Measurements from ENCODE around the gene KRT33B. TPM values are rescaled to one million over a fixed set of nuclear protein-coding genes. Genes with fewer than 3 reads are reported as not detected.

KRT33B gene
- total and polyA plus RNA-seq, 2 of the 8 experiments (the other 6 are each of a cell fraction or from before 2014, with no cell fraction given) = not detected

GRCh38 chr17:41407226-41407625 lies 37.6 kb upstream of the KRT33B start:
- H2BK15ac ChIP-seq (ENCODE audit: low read length) = no peak overlapping the region
- H2BK120ac ChIP-seq (replicated peaks; ENCODE audit: low read depth, low read length) = no peak overlapping the region
- H4K8ac ChIP-seq (ENCODE audit: extremely low read depth, insufficient read depth, low read length) = no peak overlapping the region
- H3K23ac ChIP-seq (ENCODE audit: insufficient read length) = no peak overlapping the region
- no peaks in the 10 kb centered on the region for H3K79me2 ChIP-seq (ENCODE audit: control insufficient read depth in 1 of 2, insufficient read depth in 2 of 2, low read length in 2 of 2)
- 93% methylated on average over 10 of the region's 10 CpGs; no CpG with 5 or more reads in 1 of the 2 experiments for WGBS, 2 experiments (ENCODE audit: extremely low coverage in 1 of 2, insufficient coverage in 1 of 2, insufficient read length in 1 of 2, insufficient replicate concordance in 2 of 2, low coverage in 1 of 2, low lambda C conversion rate in 2 of 2, missing lambda C conversion rate in 1 of 2)
- no peak overlapping the region for H2BK20ac ChIP-seq (ENCODE audit: low read length)
- FAIRE-seq (no peak), DNase-seq (ENCODE audit: low read depth in 1 of 2, low spot score in 2 of 2) (no peak)
- no peak overlapping the region for H3K14ac ChIP-seq (ENCODE audit: insufficient read length)
- no peaks in the 10 kb centered on the region for H3K23me2 ChIP-seq (ENCODE audit: low read depth, low read length)
- H2BK5ac ChIP-seq (ENCODE audit: low read depth, low read length) = no peak overlapping the region
- no peak overlapping the region for H4K5ac ChIP-seq (ENCODE audit: insufficient read length, low read depth, low read length)
- H3K9ac ChIP-seq (replicated peaks in 1 of 4; ENCODE audit: extremely low read depth in 1 of 4, low read depth in 3 of 4, low read length in 3 of 4) = no peak overlapping the region
- H3K9me3 ChIP-seq (ENCODE audit: insufficient read depth in 2 of 2, low read depth in 1 of 2, low read length in 1 of 2) = no peaks in the 10 kb centered on the region
- H3K27ac ChIP-seq (ENCODE audit: low read depth, low read length) = no peak overlapping the region
- no peak overlapping the region for H3K18ac ChIP-seq (ENCODE audit: extremely low read depth, low read length)
- H2AK5ac ChIP-seq (ENCODE audit: low read depth, low read length) = no peak overlapping the region; the same call in 1 of the 2 replicates
- H2AFZ ChIP-seq (ENCODE audit: low read length) = no peak overlapping the region
- H3K27me3 ChIP-seq (replicated peaks in 1 of 4; ENCODE audit: control insufficient read depth in 3 of 4, extremely low read depth in 1 of 4, insufficient read depth in 3 of 4, low read length in 3 of 4) = no peaks in the 10 kb centered on the region; a peak in 1 of 7 replicates
- no peaks in the 10 kb centered on the region for H4K20me1 ChIP-seq (replicated peaks in 1 of 2; ENCODE audit: control insufficient read depth in 1 of 2, insufficient read depth in 2 of 2, low read length in 2 of 2)
- no peaks in the 10 kb centered on the region for H3K36me3 ChIP-seq (ENCODE audit: control insufficient read depth in 2 of 4, insufficient read depth in 4 of 4, low read length in 3 of 4)
- H4K91ac ChIP-seq (replicated peaks; ENCODE audit: insufficient read length, low read length) = no peak overlapping the region
- H3K4me1 ChIP-seq (replicated peaks in 1 of 4; ENCODE audit: control insufficient read depth in 3 of 4, insufficient read depth in 4 of 4, low read length in 3 of 4) = peaks cover 0 to 3% (median 0%) of the 10 kb centered on the region in 4 experiments; a peak in 3 of 7 replicates
- H3K4ac ChIP-seq (replicated peaks; ENCODE audit: insufficient read length, low read depth, low read length) = no peak overlapping the region
- CTCF ChIA-PET (ENCODE audit: partially characterized antibody) = interaction anchor here (0.6 to 7.2 kb wide), 5 partner anchors 11 to 142 kb away, joined by 3 to 51 read pairs (median 3); no protein-coding TSS in a partner anchor
- H3K4me3 ChIP-seq (ENCODE audit: extremely low read depth in 1 of 4, insufficient read depth in 2 of 4, low read depth in 3 of 4, low read length in 4 of 4) = no peak overlapping the region
- H3K56ac ChIP-seq (replicated peaks; ENCODE audit: insufficient read length, low read depth, low read length) = no peak overlapping the region
- no peaks in the 10 kb centered on the region for H3K79me1 ChIP-seq (ENCODE audit: low read depth, low read length)
- POLR2A ChIA-PET (ENCODE audit: partially characterized antibody) = interaction anchor here (1.1 kb wide), 1 partner anchor 115 kb away, joined by 3 read pairs; no protein-coding TSS in a partner anchor
- H2BK12ac ChIP-seq (ENCODE audit: low read depth, low read length) = no peak overlapping the region
- no peak overlapping the region for H3K4me2 ChIP-seq (ENCODE audit: insufficient read depth in 1 of 2, low read depth in 2 of 2, low read length in 2 of 2)
- TF ChIP-seq TAF1 (IDR thresholded peaks at IDR 0.05; ENCODE audit: low read depth, low read length) (no peak), YY1 (IDR thresholded peaks at IDR 0.05; ENCODE audit: low read depth, low read length) (no peak), RAD21 (IDR thresholded peaks at IDR 0.05 in 1 of 2, conservative IDR thresholded peaks at IDR 0.05 in 1 of 2; ENCODE audit: low read depth in 2 of 2, low read length in 2 of 2) (no peak), TCF12 (IDR thresholded peaks at IDR 0.05; ENCODE audit: low read depth, low read length) (no peak), USF2 (IDR thresholded peaks at IDR 0.05; ENCODE audit: low read length) (no peak), CHD1 (IDR thresholded peaks at IDR 0.05; ENCODE audit: low read depth, low read length) (no peak), TEAD4 (IDR thresholded peaks at IDR 0.05; ENCODE audit: low read depth, low read length) (no peak), BCL11A (IDR thresholded peaks at IDR 0.05; ENCODE audit: low read depth in 2 of 2, low read length in 2 of 2) (no peak)
- TF ChIP-seq, protein P1, sequence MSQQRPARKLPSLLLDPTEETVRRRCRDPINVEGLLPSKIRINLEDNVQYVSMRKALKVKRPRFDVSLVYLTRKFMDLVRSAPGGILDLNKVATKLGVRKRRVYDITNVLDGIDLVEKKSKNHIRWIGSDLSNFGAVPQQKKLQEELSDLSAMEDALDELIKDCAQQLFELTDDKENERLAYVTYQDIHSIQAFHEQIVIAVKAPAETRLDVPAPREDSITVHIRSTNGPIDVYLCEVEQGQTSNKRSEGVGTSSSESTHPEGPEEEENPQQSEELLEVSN (IDR thresholded peaks at IDR 0.05) = no peak
- TF ChIP-seq, protein P2, sequence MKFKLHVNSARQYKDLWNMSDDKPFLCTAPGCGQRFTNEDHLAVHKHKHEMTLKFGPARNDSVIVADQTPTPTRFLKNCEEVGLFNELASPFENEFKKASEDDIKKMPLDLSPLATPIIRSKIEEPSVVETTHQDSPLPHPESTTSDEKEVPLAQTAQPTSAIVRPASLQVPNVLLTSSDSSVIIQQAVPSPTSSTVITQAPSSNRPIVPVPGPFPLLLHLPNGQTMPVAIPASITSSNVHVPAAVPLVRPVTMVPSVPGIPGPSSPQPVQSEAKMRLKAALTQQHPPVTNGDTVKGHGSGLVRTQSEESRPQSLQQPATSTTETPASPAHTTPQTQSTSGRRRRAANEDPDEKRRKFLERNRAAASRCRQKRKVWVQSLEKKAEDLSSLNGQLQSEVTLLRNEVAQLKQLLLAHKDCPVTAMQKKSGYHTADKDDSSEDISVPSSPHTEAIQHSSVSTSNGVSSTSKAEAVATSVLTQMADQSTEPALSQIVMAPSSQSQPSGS (IDR thresholded peaks at IDR 0.05; ENCODE audit: low read length) = no peak
